PFSK-1 (cell line): ENCODE measurements around the gene FABP7.

Experiments
- FOXP2 ChIP-seq: optimal IDR thresholded peaks from 2 replicates; pipeline ENCODE3; 2011; ENCODE audit warnings: borderline replicate concordance, control low read depth, inconsistent platforms; ENCODE audit not compliant: insufficient read depth; ENCODE audit errors: extremely low read length, extremely low read depth
- POLR2AphosphoS5 ChIP-seq: IDR thresholded peaks from 2 replicates; pipeline ENCODE4 v1.6.1; 2012; ENCODE audit warnings: low read depth, mild to moderate bottlenecking, control low read depth, low read length, moderate library complexity
- REST ChIP-seq, 2 experiments: IDR thresholded peaks; 2 replicates each; pipeline versions ENCODE4 v1.6.1 to v1.8.0; 2011 to 2012; ENCODE audit warnings: low read depth in 2 of 2, low read length in 2 of 2, control low read depth in 1 of 2, inconsistent platforms in 1 of 2, mild to moderate bottlenecking in 1 of 2, moderate library complexity in 1 of 2; ENCODE audit not compliant: insufficient read depth in 1 of 2
- SIN3A ChIP-seq: IDR thresholded peaks from 2 replicates; pipeline ENCODE4 v1.6.1; 2012; ENCODE audit warnings: mild to moderate bottlenecking, low read length, moderate library complexity, borderline replicate concordance; ENCODE audit not compliant: insufficient read depth
- TAF1 ChIP-seq: IDR thresholded peaks from 2 replicates; pipeline ENCODE4 v1.6.1; 2012; ENCODE audit warnings: low read length, control low read depth, borderline replicate concordance; ENCODE audit not compliant: insufficient read depth

GRCh38 chr6:122803171-122803661, 23.7 kb downstream of the FABP7 start:
- no peak for TF ChIP-seq REST (IDR thresholded peaks at IDR 0.05; ENCODE audit: insufficient read depth in 1 of 2, low read depth in 2 of 2, low read length in 2 of 2)
- TF ChIP-seq SIN3A = no peak
- no peak for TF ChIP-seq TAF1
- TF ChIP-seq POLR2AphosphoS5 = no peak
- TF ChIP-seq FOXP2 = no peak
